Mucosa of rectum (tissue), 2 donors: ENCODE results near the gene NOX5.

Experiments
- H3K27ac ChIP-seq, 2 donors: one replicate each; pipeline ENCODE4 v1.7.0; 2013; ENCODE audit warnings: inconsistent platforms in 2 of 2, low read depth in 2 of 2, low read length in 2 of 2
- H3K27me3 ChIP-seq, 2 donors: one replicate each; pipeline ENCODE4 v1.7.0; 2013; ENCODE audit warnings: low read length in 2 of 2; ENCODE audit not compliant: control insufficient read depth in 2 of 2, insufficient read depth in 2 of 2
- H3K36me3 ChIP-seq, 2 donors: one replicate each; pipeline ENCODE4 v1.7.0; 2013; ENCODE audit warnings: low read length in 2 of 2; ENCODE audit not compliant: control insufficient read depth in 2 of 2, insufficient read depth in 2 of 2
- H3K4me1 ChIP-seq, 2 donors: one replicate each; pipeline ENCODE4 v1.7.0; 2013; ENCODE audit warnings: low read length in 2 of 2, mild to moderate bottlenecking in 1 of 2; ENCODE audit not compliant: control insufficient read depth in 2 of 2, insufficient read depth in 2 of 2
- H3K4me3 ChIP-seq, 2 donors: one replicate each; pipeline ENCODE4 v1.7.0; 2013; ENCODE audit warnings: low read length in 2 of 2
- H3K9ac ChIP-seq, 2 donors: one replicate each; pipeline ENCODE4 v1.7.0; 2013; ENCODE audit warnings: low read length in 2 of 2, low read depth in 1 of 2, mild to moderate bottlenecking in 1 of 2
- H3K9me3 ChIP-seq, 2 donors: one replicate each; pipeline ENCODE4 v1.7.0; 2013; ENCODE audit warnings: low read length in 2 of 2; ENCODE audit not compliant: control insufficient read depth in 2 of 2
- donor health status: healthy.
- donor health status: Normal muscosa, but diverticular disease.

Gene NOX5

GRCh38 chr15:69107025-69107620, 92.6 kb downstream of the NOX5 start:
- H3K27me3 ChIP-seq, result no peaks in the 10 kb centered on the region
- no peaks in the 10 kb centered on the region for H3K4me1 ChIP-seq
- H3K9ac ChIP-seq, result no peak overlapping the region
- H3K9me3 ChIP-seq, result no peaks in the 10 kb centered on the region
- no peaks in the 10 kb centered on the region for H3K36me3 ChIP-seq
- no peak overlapping the region for H3K4me3 ChIP-seq
- no peak overlapping the region for H3K27ac ChIP-seq
